Measurements from ENCODE around the gene OR52E1.
"Not testable (repeated sequence)": the region's sequence is repeated elsewhere in the genome, so short reads cannot be mapped to it uniquely, and the experiment has no call there.

The OR52E1 gene
- 0 reads per million in 9 experiments for total RNA-seq

DNA sequence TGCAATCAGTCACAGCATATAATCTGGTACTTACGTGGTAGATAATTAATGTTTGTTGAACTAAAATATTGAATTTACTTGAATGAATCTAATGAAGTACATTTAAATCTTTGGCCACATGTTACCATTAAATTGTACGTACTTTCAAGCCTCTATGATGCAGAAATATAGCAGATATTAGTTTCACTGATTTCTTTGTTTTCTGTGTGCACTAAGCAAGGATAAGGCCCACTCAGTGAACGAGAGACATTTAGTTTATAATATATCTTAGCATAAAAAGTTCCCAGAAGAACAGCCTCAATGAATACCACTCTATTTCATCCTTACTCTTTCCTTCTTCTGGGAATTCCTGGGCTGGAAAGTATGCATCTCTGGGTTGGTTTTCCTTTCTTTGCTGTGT lies at the start of gene OR52E1:
Gene OR52E1, plus strand, starts transcription at position 301 of the 400 bp plus-strand sequence.
- no peak for ATAC-seq (replicated peaks)
- Mint-ChIP-seq H3K4me3 (no peak within 1 kb of the TSS), H3K4me1 (ENCODE audit: low read depth in 2 of 2) (no peaks in the 10 kb centered on the region), H3K27me3 (no peaks in the 10 kb centered on the region), H3K36me3 (ENCODE audit: insufficient read depth) (no peaks in the 10 kb centered on the region), H3K9me3 (peaks cover 0 to 10% of the 10 kb centered on the region in 2 donors), H3K27ac (no peak within 1 kb of the TSS)
- DNase-seq, result no peak

- no peak overlapping the region for H3K4me3 Mint-ChIP-seq
Measured at GRCh38 chr11:5021996-5022395, 47.4 kb upstream of the OR52E1 start.

GRCh38 chr11:5036669-5037068 lies 32.7 kb upstream of the OR52E1 start:
- H3K9me3 Mint-ChIP-seq, result peaks cover 2 to 11% of the 10 kb centered on the region in 2 donors
- H3K36me3 Mint-ChIP-seq (ENCODE audit: insufficient read depth), result no peaks in the 10 kb centered on the region
- DNase-seq (no peak), ATAC-seq (replicated peaks) (no peak)
- H3K27ac Mint-ChIP-seq, result no peak overlapping the region
- H3K4me1 Mint-ChIP-seq (ENCODE audit: low read depth in 2 of 2), result no peaks in the 10 kb centered on the region
- H3K27me3 Mint-ChIP-seq, result no peaks in the 10 kb centered on the region
- no peak overlapping the region for H3K4me3 Mint-ChIP-seq

More at GRCh38 chr11:5021996-5022395, 47.4 kb upstream of the OR52E1 start:
- Mint-ChIP-seq H3K36me3 (ENCODE audit: insufficient read depth) (no peaks in the 10 kb centered on the region), H3K4me1 (ENCODE audit: low read depth in 2 of 2) (no peaks in the 10 kb centered on the region), H3K9me3 (peaks cover 18 to 30% of the 10 kb centered on the region in 2 donors), H3K27ac (no peak overlapping the region), H3K27me3 (no peaks in the 10 kb centered on the region)
- no peak for ATAC-seq (replicated peaks)
- DNase-seq, result no peak

GRCh38 chr11:5037926-5038325 lies 31.4 kb upstream of the OR52E1 start:
- DNase-seq (no peak), ATAC-seq (replicated peaks) (no peak)
- no peak overlapping the region for H3K27ac Mint-ChIP-seq
- H3K4me1 Mint-ChIP-seq (ENCODE audit: low read depth in 2 of 2), result no peaks in the 10 kb centered on the region
- peaks cover 5 to 11% of the 10 kb centered on the region in 2 donors for H3K9me3 Mint-ChIP-seq
- no peak overlapping the region for H3K4me3 Mint-ChIP-seq
- H3K27me3 Mint-ChIP-seq, result no peaks in the 10 kb centered on the region
- H3K36me3 Mint-ChIP-seq (ENCODE audit: insufficient read depth), result no peaks in the 10 kb centered on the region

GRCh38 chr11:5038341-5038740 lies 31.0 kb upstream of the OR52E1 start:
- Mint-ChIP-seq H3K9me3 (peaks cover 5 to 11% of the 10 kb centered on the region in 2 donors), H3K4me3 (no peak overlapping the region), H3K4me1 (ENCODE audit: low read depth in 2 of 2) (no peaks in the 10 kb centered on the region), H3K27ac (no peak overlapping the region), H3K36me3 (ENCODE audit: insufficient read depth) (no peaks in the 10 kb centered on the region), H3K27me3 (no peaks in the 10 kb centered on the region)
- DNase-seq, result no peak
- ATAC-seq (replicated peaks), result no peak

- Mint-ChIP-seq H3K27ac (no peak overlapping the region), H3K4me1 (ENCODE audit: low read depth in 2 of 2) (no peaks in the 10 kb centered on the region), H3K9me3 (peaks cover 5 to 11% of the 10 kb centered on the region in 2 donors), H3K27me3 (no peaks in the 10 kb centered on the region), H3K36me3 (ENCODE audit: insufficient read depth) (no peaks in the 10 kb centered on the region), H3K4me3 (no peak overlapping the region)
- ATAC-seq (replicated peaks), result no peak
- no peak for DNase-seq
Measured at GRCh38 chr11:5040876-5041275, 28.5 kb upstream of the OR52E1 start.

DNA sequence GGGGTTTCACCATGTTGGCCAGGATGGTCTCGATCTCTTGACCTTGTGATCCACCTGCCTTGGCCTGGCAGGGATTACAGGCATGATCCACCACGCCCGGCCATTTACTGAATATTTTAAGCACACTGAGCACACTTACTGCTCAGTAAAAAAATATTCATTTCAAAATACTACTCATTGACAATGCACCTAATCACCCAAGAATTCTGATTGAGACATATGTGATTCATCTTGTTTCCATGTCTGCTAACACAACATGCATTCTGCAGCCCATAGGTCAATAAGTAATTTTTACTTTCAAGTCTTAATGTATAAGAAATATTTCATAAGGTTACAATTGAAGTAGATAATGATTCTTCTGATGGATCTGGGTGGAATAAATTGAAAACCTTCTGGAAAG lies 27.3 kb upstream of the OR52E1 start:
- ATAC-seq (replicated peaks), result no peak
- no peaks in the 10 kb centered on the region for H3K36me3 Mint-ChIP-seq (ENCODE audit: insufficient read depth)
- H3K27me3 Mint-ChIP-seq, result no peaks in the 10 kb centered on the region
- no peak for DNase-seq
- H3K9me3 Mint-ChIP-seq, result peaks cover 2 to 8% of the 10 kb centered on the region in 2 donors
- no peak overlapping the region for H3K4me3 Mint-ChIP-seq
- no peak overlapping the region for H3K27ac Mint-ChIP-seq
- no peaks in the 10 kb centered on the region for H3K4me1 Mint-ChIP-seq (ENCODE audit: low read depth in 2 of 2)

DNA sequence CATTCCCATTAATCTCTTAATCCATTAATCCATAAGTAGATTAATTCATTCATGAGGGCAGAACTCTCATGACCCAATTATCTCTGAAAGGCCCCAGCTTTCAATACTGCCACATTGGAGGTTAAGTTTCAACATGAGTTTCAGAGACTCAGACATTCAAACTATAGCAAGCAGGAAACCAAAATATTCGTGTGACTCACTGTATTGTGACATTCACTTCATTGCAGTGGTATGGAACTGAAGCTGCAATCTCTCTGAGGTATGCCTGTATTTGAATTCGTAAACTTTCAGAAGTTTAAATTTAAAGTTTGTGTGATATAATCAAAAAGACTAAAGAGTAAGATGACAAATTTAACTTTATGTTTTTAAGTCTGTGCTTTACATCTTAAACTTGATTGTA lies 26.0 kb upstream of the OR52E1 start:
- H3K27ac Mint-ChIP-seq, result no peak overlapping the region
- peaks cover 0 to 2% of the 10 kb centered on the region in 2 donors for H3K9me3 Mint-ChIP-seq
- DNase-seq (no peak), ATAC-seq (replicated peaks) (no peak)
- H3K4me1 Mint-ChIP-seq (ENCODE audit: low read depth in 2 of 2), result no peaks in the 10 kb centered on the region
- no peak overlapping the region for H3K4me3 Mint-ChIP-seq
- H3K27me3 Mint-ChIP-seq, result no peaks in the 10 kb centered on the region
- H3K36me3 Mint-ChIP-seq (ENCODE audit: insufficient read depth), result no peaks in the 10 kb centered on the region

DNA sequence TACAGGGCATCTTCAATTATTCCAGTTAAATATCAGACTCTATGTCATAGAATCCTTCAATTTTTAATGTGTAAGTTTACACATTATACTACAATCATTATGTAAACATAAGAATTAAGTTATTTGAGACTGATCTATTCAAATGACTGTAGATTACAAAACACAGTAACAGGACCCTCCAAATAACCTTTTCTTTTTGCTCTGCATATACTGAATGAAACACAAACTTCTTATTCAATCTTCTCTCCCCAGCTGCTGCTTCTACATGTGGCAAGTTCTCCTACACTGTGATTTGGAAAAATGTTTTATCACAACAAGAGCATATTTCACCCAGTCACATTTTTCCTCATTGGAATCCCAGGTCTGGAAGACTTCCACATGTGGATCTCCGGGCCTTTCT lies 23.1 kb upstream of the OR52E1 start, which contains the start of gene OR52J3:
Gene OR52J3, plus strand, starts transcription at position 301 of the 400 bp plus-strand sequence. Its CDS starts 0 bp downstream, at position 301.
- Mint-ChIP-seq H3K27ac (no peak within 1 kb of the TSS), H3K36me3 (ENCODE audit: insufficient read depth) (no peaks in the 10 kb centered on the region), H3K4me1 (ENCODE audit: low read depth in 2 of 2) (no peaks in the 10 kb centered on the region), H3K9me3 (peaks cover 0 to 2% of the 10 kb centered on the region in 2 donors), H3K27me3 (no peaks in the 10 kb centered on the region), H3K4me3 (no peak within 1 kb of the TSS)
- no peak for DNase-seq
- ATAC-seq (replicated peaks), result no peak

- no peak for ATAC-seq (replicated peaks)
- Mint-ChIP-seq H3K27me3 (no peaks in the 10 kb centered on the region), H3K9me3 (peaks cover 0 to 2% of the 10 kb centered on the region in 2 donors), H3K36me3 (ENCODE audit: insufficient read depth) (no peaks in the 10 kb centered on the region), H3K4me1 (ENCODE audit: low read depth in 2 of 2) (no peaks in the 10 kb centered on the region), H3K27ac (no peak overlapping the region), H3K4me3 (no peak overlapping the region)
- no peak for DNase-seq
Measured at GRCh38 chr11:5046754-5047330, 22.5 kb upstream of the OR52E1 start.

- not testable (repeated sequence) for H3K36me3 Mint-ChIP-seq (ENCODE audit: insufficient read depth); DNase-seq; H3K27me3 Mint-ChIP-seq; H3K4me3 Mint-ChIP-seq; H3K4me1 Mint-ChIP-seq (ENCODE audit: low read depth in 2 of 2); H3K27ac Mint-ChIP-seq; ATAC-seq (replicated peaks); H3K9me3 Mint-ChIP-seq
Measured at GRCh38 chr11:5058679-5059078, 10.7 kb upstream of the OR52E1 start.

DNA sequence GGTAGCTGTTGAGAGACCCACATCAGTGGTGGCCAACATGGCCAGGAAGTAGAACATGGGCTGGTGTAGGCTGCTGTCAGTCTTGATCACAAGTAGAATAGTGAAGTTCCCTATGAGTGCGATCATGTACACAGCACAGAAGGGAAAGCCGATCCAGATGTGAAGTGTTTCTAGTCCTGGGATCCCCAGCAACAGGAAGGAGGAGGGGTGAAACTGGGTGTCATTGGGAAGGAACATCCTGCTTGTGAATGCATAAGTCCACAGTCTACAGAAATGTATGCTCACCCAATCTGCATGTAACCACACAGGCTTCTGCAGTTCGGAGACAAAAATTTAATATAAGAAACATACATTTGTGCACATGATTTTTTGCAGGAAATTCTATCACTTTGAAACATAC lies 10.0 kb upstream of the OR52E1 start, which contains the start of gene OR52E2:
Gene OR52E2, minus strand, starts transcription at position 237 of the 400 bp plus-strand sequence. Its CDS starts 0 bp downstream, at position 237.
- no peak for DNase-seq
- no peak within 1 kb of the TSS for H3K27ac Mint-ChIP-seq
- no peaks in the 10 kb centered on the region for H3K4me1 Mint-ChIP-seq (ENCODE audit: low read depth in 2 of 2)
- H3K9me3 Mint-ChIP-seq, result peaks cover 2 to 8% of the 10 kb centered on the region in 2 donors
- ATAC-seq (replicated peaks), result no peak
- H3K36me3 Mint-ChIP-seq (ENCODE audit: insufficient read depth), result no peaks in the 10 kb centered on the region
- no peak within 1 kb of the TSS for H3K4me3 Mint-ChIP-seq
- no peaks in the 10 kb centered on the region for H3K27me3 Mint-ChIP-seq

GRCh38 chr11:5065027-5065426 lies 4.3 kb upstream of the OR52E1 start:
- no peak overlapping the region for H3K27ac Mint-ChIP-seq
- H3K36me3 Mint-ChIP-seq (ENCODE audit: insufficient read depth), result no peaks in the 10 kb centered on the region
- no peak for DNase-seq
- H3K4me1 Mint-ChIP-seq (ENCODE audit: low read depth in 2 of 2), result no peaks in the 10 kb centered on the region
- peaks cover 0 to 10% of the 10 kb centered on the region in 2 donors for H3K9me3 Mint-ChIP-seq
- H3K4me3 Mint-ChIP-seq, result no peak overlapping the region
- no peak for ATAC-seq (replicated peaks)
- H3K27me3 Mint-ChIP-seq, result no peaks in the 10 kb centered on the region

- H3K9me3 Mint-ChIP-seq, result peaks cover 3 to 5% of the 10 kb centered on the region in 2 donors
- H3K4me3 Mint-ChIP-seq, result no peak overlapping the region
- no peaks in the 10 kb centered on the region for H3K36me3 Mint-ChIP-seq (ENCODE audit: insufficient read depth)
- no peak overlapping the region for H3K27ac Mint-ChIP-seq
- peaks cover 0 to 9% of the 10 kb centered on the region in 2 donors for H3K27me3 Mint-ChIP-seq
- ATAC-seq (replicated peaks) (no peak), DNase-seq (no peak)
- H3K4me1 Mint-ChIP-seq (ENCODE audit: low read depth in 2 of 2), result no peaks in the 10 kb centered on the region
Measured at GRCh38 chr11:5071799-5072198, 2.4 kb downstream of the OR52E1 start.
